H1 (cell line): ENCODE measurements around the gene CYP46A1. TPM values are rescaled to one million over a fixed set of nuclear protein-coding genes. Genes with fewer than 3 reads are reported as not detected.

Source experiments
- CTCF ChIA-PET: fragments of 300-600 bp; sonication (Branson Sonifier 250); formaldehyde crosslinking; loops from one replicate; lab custom pipeline; 2021; ENCODE audit not compliant: partially characterized antibody; lab: Charles Lee
- POLR2A ChIA-PET: fragments of 300-600 bp; sonication (Branson Sonifier 250); formaldehyde crosslinking; loops from one replicate; lab custom pipeline; 2021; ENCODE audit warnings: inconsistent platforms; ENCODE audit not compliant: partially characterized antibody; lab: Charles Lee
- DNase-seq, 2 experiments: peaks; one replicate each; pipeline versions ENCODE4 v3.0.0 to v3.0.0-alpha.2; 2010 to 2022; ENCODE audit warnings: low spot score in 2 of 2, low read depth in 1 of 2, mixed read lengths in 1 of 2
- FAIRE-seq: peaks from 2 replicates; lab custom pipeline; 2011; peaks lifted over from hg19 to GRCh38; lab: Jason Lieb, UNC
- H2AFZ ChIP-seq: 2 replicates; pipeline ENCODE4 v1.8.1; 2012; ENCODE audit warnings: low read length, inconsistent platforms
- H2AK5ac ChIP-seq: 2 replicates; pipeline ENCODE4 v1.6.1; 2013; ENCODE audit warnings: low read depth, low read length
- H2BK120ac ChIP-seq: replicated peaks from 2 replicates; pipeline ENCODE3; 2013; ENCODE audit warnings: low read depth, low read length, inconsistent platforms
- H2BK12ac ChIP-seq: 2 replicates; pipeline ENCODE4 v1.6.1; 2013; ENCODE audit warnings: low read depth, low read length
- H2BK15ac ChIP-seq: 2 replicates; pipeline ENCODE4 v1.6.1; 2013; ENCODE audit warnings: low read length
- H2BK20ac ChIP-seq: 2 replicates; pipeline ENCODE4 v1.6.1; 2013; ENCODE audit warnings: low read length
- H2BK5ac ChIP-seq: 2 replicates; pipeline ENCODE4 v1.6.1; 2013; ENCODE audit warnings: low read depth, low read length
- H3K14ac ChIP-seq: 2 replicates; pipeline ENCODE4 v1.6.1; 2013; ENCODE audit warnings: inconsistent platforms; ENCODE audit not compliant: insufficient read length
- H3K18ac ChIP-seq: 2 replicates; pipeline ENCODE4 v1.6.1; 2013; ENCODE audit warnings: low read length; ENCODE audit errors: extremely low read depth
- H3K23ac ChIP-seq: 2 replicates; pipeline ENCODE4 v1.6.1; 2013; ENCODE audit warnings: inconsistent platforms; ENCODE audit not compliant: insufficient read length
- H3K23me2 ChIP-seq: 2 replicates; pipeline ENCODE4 v1.6.1; 2013; ENCODE audit warnings: low read depth, low read length
- H3K27ac ChIP-seq: 2 replicates; pipeline ENCODE4 v1.6.1; 2011; ENCODE audit warnings: low read depth, low read length, inconsistent platforms
- H3K27me3 ChIP-seq, 4 experiments: replicated peaks in 1 of 4; 1 replicate in 1 of 4; 2 replicates in 3 of 4; pipeline versions ENCODE4 v1.6.1 to v1.8.1; 2011 to 2013; ENCODE audit warnings: low read length in 3 of 4, mild to moderate bottlenecking in 3 of 4, inconsistent platforms in 2 of 4, mixed read lengths in 2 of 4, moderate library complexity in 1 of 4; ENCODE audit not compliant: control insufficient read depth in 3 of 4, insufficient read depth in 3 of 4; ENCODE audit errors: extremely low read depth in 1 of 4
- H3K36me3 ChIP-seq, 4 experiments: 2 replicates each; pipeline versions ENCODE4 v1.6.1 to v1.8.1; 2011 to 2013; ENCODE audit warnings: mild to moderate bottlenecking in 4 of 4, low read length in 3 of 4, moderate library complexity in 2 of 4, control low read depth in 1 of 4, inconsistent platforms in 1 of 4; ENCODE audit not compliant: insufficient read depth in 4 of 4, control insufficient read depth in 2 of 4
- H3K4ac ChIP-seq: replicated peaks from 2 replicates; pipeline ENCODE3; 2013; ENCODE audit warnings: low read length, low read depth, mixed read lengths, inconsistent platforms; ENCODE audit not compliant: insufficient read length
- H3K4me1 ChIP-seq, 4 experiments: replicated peaks in 1 of 4; 1 replicate in 1 of 4; 2 replicates in 3 of 4; pipeline versions ENCODE4 v1.6.1 to v1.8.1; 2011 to 2013; ENCODE audit warnings: low read length in 3 of 4, inconsistent platforms in 2 of 4, mixed read lengths in 1 of 4; ENCODE audit not compliant: insufficient read depth in 4 of 4, control insufficient read depth in 3 of 4
- H3K4me2 ChIP-seq, 2 experiments: 2 replicates each; pipeline versions ENCODE4 v1.6.1 to v1.8.1; 2011 to 2013; ENCODE audit warnings: low read depth in 2 of 2, low read length in 2 of 2, control low read depth in 1 of 2, inconsistent platforms in 1 of 2, mild to moderate bottlenecking in 1 of 2; ENCODE audit not compliant: insufficient read depth in 1 of 2
- H3K4me3 ChIP-seq, 4 experiments: fragments of 200-600, 300-600 bp in 1 of 4; sonication (generic), shearing (Covaris generic), sonication (Bioruptor Twin) in 1 of 4; 2 replicates each; pipeline versions ENCODE4 v1.5.1 to v1.8.1; 2011 to 2016; ENCODE audit warnings: low read length in 4 of 4, low read depth in 3 of 4, control low read depth in 2 of 4, inconsistent platforms in 2 of 4, mild to moderate bottlenecking in 2 of 4, mixed read lengths in 1 of 4, moderate library complexity in 1 of 4; ENCODE audit not compliant: insufficient read depth in 2 of 4; ENCODE audit errors: extremely low read depth in 1 of 4
- H3K56ac ChIP-seq: replicated peaks from 2 replicates; pipeline ENCODE3; 2013; ENCODE audit warnings: low read depth, mild to moderate bottlenecking, mixed read lengths, low read length, inconsistent platforms; ENCODE audit not compliant: insufficient read length
- H3K79me1 ChIP-seq: 2 replicates; pipeline ENCODE4 v1.6.1; 2013; ENCODE audit warnings: low read depth, low read length, control low read depth
- H3K79me2 ChIP-seq, 2 experiments: 2 replicates each; pipeline versions ENCODE4 v1.6.1 to v1.8.1; 2012 to 2013; ENCODE audit warnings: low read length in 2 of 2, mild to moderate bottlenecking in 2 of 2, inconsistent platforms in 1 of 2; ENCODE audit not compliant: insufficient read depth in 2 of 2, control insufficient read depth in 1 of 2
- H3K9ac ChIP-seq, 4 experiments: replicated peaks in 1 of 4; 1 replicate in 1 of 4; 2 replicates in 3 of 4; pipeline versions ENCODE4 v1.6.1 to v1.8.1; 2011 to 2013; ENCODE audit warnings: low read depth in 3 of 4, low read length in 3 of 4, control low read depth in 2 of 4, mild to moderate bottlenecking in 2 of 4, moderate library complexity in 2 of 4, inconsistent platforms in 1 of 4; ENCODE audit errors: extremely low read depth in 1 of 4
- H3K9me3 ChIP-seq, 2 experiments: 2 replicates each; pipeline versions ENCODE4 v1.6.1 to v1.8.1; 2012 to 2013; ENCODE audit warnings: mild to moderate bottlenecking in 2 of 2, moderate library complexity in 2 of 2, control low read depth in 1 of 2, inconsistent platforms in 1 of 2, low read depth in 1 of 2, low read length in 1 of 2, mixed read lengths in 1 of 2; ENCODE audit not compliant: insufficient read depth in 2 of 2
- H4K20me1 ChIP-seq, 2 experiments: replicated peaks in 1 of 2; 2 replicates each; pipeline versions ENCODE3 to v1.8.1; 2011 to 2013; ENCODE audit warnings: inconsistent platforms in 2 of 2, low read length in 2 of 2, mild to moderate bottlenecking in 1 of 2; ENCODE audit not compliant: insufficient read depth in 2 of 2, control insufficient read depth in 1 of 2
- H4K5ac ChIP-seq: 2 replicates; pipeline ENCODE4 v1.6.1; 2013; ENCODE audit warnings: low read length, low read depth, mixed read lengths, inconsistent platforms; ENCODE audit not compliant: insufficient read length
- H4K8ac ChIP-seq: 2 replicates; pipeline ENCODE4 v1.8.0; 2013; ENCODE audit warnings: mild to moderate bottlenecking, moderate library complexity, low read length, inconsistent platforms; ENCODE audit not compliant: insufficient read depth; ENCODE audit errors: extremely low read depth
- H4K91ac ChIP-seq: replicated peaks from 2 replicates; pipeline ENCODE3; 2013; ENCODE audit warnings: low read length, mixed read lengths, inconsistent platforms; ENCODE audit not compliant: insufficient read length
- CHD1 ChIP-seq: IDR thresholded peaks from 2 replicates; pipeline ENCODE4 v1.6.1; 2012; ENCODE audit warnings: low read depth, low read length, improper control_type of control experiment
- CREB1 ChIP-seq: IDR thresholded peaks from 2 replicates; pipeline ENCODE4 v1.6.1; 2012; ENCODE audit warnings: inconsistent platforms
- CTBP2 ChIP-seq: IDR thresholded peaks from 2 replicates; pipeline ENCODE4 v1.7.0; 2011; ENCODE audit warnings: borderline replicate concordance, mild to moderate bottlenecking, moderate library complexity, mixed read lengths, low read length; ENCODE audit not compliant: insufficient read depth, insufficient read length
- EGR1 ChIP-seq: IDR thresholded peaks from 2 replicates; pipeline ENCODE4 v1.6.1; 2011; ENCODE audit warnings: low read depth, low read length, borderline replicate concordance
- HDAC2 ChIP-seq, 2 experiments: fragments of 300-600 bp in 1 of 2; sonication (generic) in 1 of 2; IDR thresholded peaks; 2 replicates each; pipeline ENCODE4 v1.6.1; 2011 to 2012; ENCODE audit warnings: low read depth in 2 of 2, low read length in 2 of 2, mild to moderate bottlenecking in 2 of 2, moderate library complexity in 2 of 2, borderline replicate concordance in 1 of 2, inconsistent platforms in 1 of 2
- KDM1A ChIP-seq: fragments of 200-600, 300-600 bp; sonication (generic); IDR thresholded peaks from 2 replicates; pipeline ENCODE4 v1.7.1; 2016; ENCODE audit warnings: mild to moderate bottlenecking, low read length, borderline replicate concordance
- SRF ChIP-seq: IDR thresholded peaks from 2 replicates; pipeline ENCODE4 v1.6.1; 2011; ENCODE audit warnings: mild to moderate bottlenecking, low read depth, low read length, moderate library complexity
- TEAD4 ChIP-seq: IDR thresholded peaks from 2 replicates; pipeline ENCODE4 v1.6.1; 2012; ENCODE audit warnings: low read depth, low read length, inconsistent platforms, mixed read lengths
- YY1 ChIP-seq: IDR thresholded peaks from 2 replicates; pipeline ENCODE4 v1.6.1; 2011; ENCODE audit warnings: low read depth, mild to moderate bottlenecking, low read length
- WGBS, 2 experiments: shearing (Covaris generic) in 1 of 2; methylation state at CpG; one replicate each; pipeline versions ENCODE4 v1.1.6 to v1.1.7; 2013 to 2015; ENCODE audit warnings: low lambda C conversion rate in 2 of 2, mixed read lengths in 2 of 2, inconsistent platforms in 1 of 2, low coverage in 1 of 2, missing lambda C conversion rate in 1 of 2; ENCODE audit not compliant: insufficient replicate concordance in 2 of 2, insufficient coverage in 1 of 2, insufficient read length in 1 of 2; ENCODE audit errors: extremely low coverage in 1 of 2, missing lambda C conversion rate in 1 of 2; 5-methylcytosine and 5-hydroxymethylcytosine counted together
- polyA plus RNA-seq, 7 experiments: library from polyadenylated mRNA; depleted of rRNA in 3 of 7; stranded (reverse) in 5 of 7; unstranded in 2 of 7; fragments of >200 nt in 5 of 7; fragments of 200-250 nt in 2 of 7; gene quantifications; 1 replicate in 5 of 7; 2 replicates in 1 of 7; 4 replicates in 1 of 7; pipeline versions ENCODE4 v1.2.1 to v1.2.3, GENCODE V29; 2011 to 2013; ENCODE audit warnings: missing spikeins in 2 of 7, mixed read lengths in 2 of 7
- total RNA-seq: library from RNA; stranded (reverse); fragmentation: NEBNext Ultra II Directional; extraction: Animal tissue kit (Norgen Biotek cat#: 25700); gene quantifications from 2 replicates; pipeline ENCODE4 v1.2.1, GENCODE V29; 2021

Gene CYP46A1
- total and polyA plus RNA-seq, 2 of the 8 experiments (the other 6 are each of a cell fraction or from before 2014, with no cell fraction given): 0.41 to 1.3 TPM

GRCh38 chr14:99658218-99658845 lies 25.8 kb upstream of the CYP46A1 start:
- CTCF ChIA-PET: interaction anchor here (0.6 to 2.9 kb wide), 10 partner anchors 9 to 140 kb away, joined by 3 to 9 read pairs (median 4); no protein-coding TSS in a partner anchor
- WGBS, 2 experiments: 87% methylated on average over 15 of the region's 15 CpGs; no CpG with 5 or more reads in 1 of the 2 experiments
- POLR2A ChIA-PET: interaction anchor here (0.7 kb wide), 1 partner anchor 12 kb away, joined by 3 read pairs; no protein-coding TSS in a partner anchor

More at GRCh38 chr14:99658218-99658845, 25.8 kb upstream of the CYP46A1 start:
- Histone ChIP-seq H4K91ac (no peak overlapping the region), H3K14ac (no peak overlapping the region), H2AK5ac (no peak overlapping the region), H3K4ac (no peak overlapping the region), H2BK20ac (no peak overlapping the region), H2AFZ (no peak overlapping the region), H3K79me1 (peaks cover 4% of the 10 kb centered on the region; the same call in 1 of the 2 replicates), H3K18ac (no peak overlapping the region), H3K23ac (no peak overlapping the region), H3K4me2 (no peak overlapping the region; a peak in 1 of 4 replicates), H4K8ac (no peak overlapping the region), H3K79me2 (no peaks in the 10 kb centered on the region), H2BK120ac (no peak overlapping the region), H3K27ac (no peak overlapping the region), H3K9me3 (no peaks in the 10 kb centered on the region), H2BK15ac (no peak overlapping the region), H3K9ac (no peak overlapping the region), H2BK5ac (no peak overlapping the region), H3K36me3 (0 out of 8 replicates have a peak, but pooled peaks cover 0 to 7% (median 0%) of the 10 kb centered on the region in 4 experiments), H4K20me1 (peaks cover 0 to 3% of the 10 kb centered on the region in 2 experiments), H3K56ac (no peak overlapping the region), H3K23me2 (peaks cover 16% of the 10 kb centered on the region), H2BK12ac (no peak overlapping the region), H4K5ac (no peak overlapping the region), H3K27me3 (peaks cover 0 to 11% (median 3%) of the 10 kb centered on the region in 4 experiments; a peak in 3 of 7 replicates), H3K4me3 (no peak overlapping the region), H3K4me1 (peaks cover 7 to 29% (median 13%) of the 10 kb centered on the region in 4 experiments)
- no peak for DNase-seq
- TF ChIP-seq HDAC2 (IDR thresholded peaks at IDR 0.05; ENCODE audit: borderline replicate concordance in 1 of 2, low read depth in 2 of 2, low read length in 2 of 2) (no peak), KDM1A (no peak), TEAD4 (no peak), CTBP2 (no peak), CREB1 (no peak), EGR1 (no peak), CHD1 (no peak), YY1 (no peak), SRF (no peak)
- peak; percentile 57 for FAIRE-seq
